Astrocyte (in vitro differentiated cells and primary cell): ENCODE measurements around the gene NANOS2. TPM values are rescaled to one million over a fixed set of nuclear protein-coding genes. Genes with fewer than 3 reads are reported as not detected.
A peak's percentile ranks its signal among the peaks of the same experiment; 100 is the strongest.

Experiments
- DNase-seq: peaks from one replicate; pipeline ENCODE4 v3.0.0-alpha.2; 2010; ENCODE audit warnings: low read depth
- FAIRE-seq: peaks from 2 replicates; lab custom pipeline; 2011; peaks lifted over from hg19 to GRCh38; lab: Jason Lieb, UNC
- H2AFZ ChIP-seq: 2 replicates; pipeline ENCODE4 v1.6.0; 2012; ENCODE audit warnings: low read depth, low read length, inconsistent platforms
- H3K27ac ChIP-seq: 2 replicates; pipeline ENCODE4 v1.5.1; 2011; ENCODE audit warnings: low read depth, low read length, inconsistent platforms
- H3K27me3 ChIP-seq: 2 replicates; pipeline ENCODE4 v1.6.0; 2011; ENCODE audit warnings: low read length, inconsistent platforms; ENCODE audit not compliant: insufficient read depth
- H3K36me3 ChIP-seq: 2 replicates; pipeline ENCODE4 v1.5.1; 2011; ENCODE audit warnings: low read length, inconsistent platforms; ENCODE audit not compliant: insufficient read depth
- H3K4me1 ChIP-seq: 2 replicates; pipeline ENCODE4 v1.5.1; 2011; ENCODE audit warnings: low read length, inconsistent platforms; ENCODE audit not compliant: insufficient read depth
- H3K4me2 ChIP-seq: 2 replicates; pipeline ENCODE4 v1.6.0; 2012; ENCODE audit warnings: low read length, inconsistent platforms
- H3K4me3 ChIP-seq: 2 replicates; pipeline ENCODE4 v1.5.1; 2011; ENCODE audit warnings: low read depth, mild to moderate bottlenecking, low read length, inconsistent platforms; ENCODE audit not compliant: insufficient read depth
- H3K79me2 ChIP-seq: 2 replicates; pipeline ENCODE4 v1.6.0; 2012; ENCODE audit warnings: mild to moderate bottlenecking, low read length, inconsistent platforms; ENCODE audit not compliant: insufficient read depth
- H3K9ac ChIP-seq: 2 replicates; pipeline ENCODE4 v1.6.0; 2012; ENCODE audit warnings: mild to moderate bottlenecking, low read length, inconsistent platforms
- H3K9me3 ChIP-seq: 2 replicates; pipeline ENCODE4 v1.5.1; 2012; ENCODE audit warnings: low read depth, mild to moderate bottlenecking, low read length, inconsistent platforms; ENCODE audit not compliant: insufficient read depth
- H4K20me1 ChIP-seq: 2 replicates; pipeline ENCODE4 v1.6.0; 2012; ENCODE audit warnings: low read length, inconsistent platforms; ENCODE audit not compliant: insufficient read depth
- H3K27ac Mint-ChIP-seq: one replicate; pipeline ENCODE4 v1.8.0; 2021; ENCODE audit warnings: mild to moderate bottlenecking, mixed read lengths; ENCODE audit not compliant: unreplicated experiment
- H3K27me3 Mint-ChIP-seq: one replicate; pipeline ENCODE4 v1.8.0; 2021; ENCODE audit warnings: low read depth, mixed read lengths; ENCODE audit not compliant: unreplicated experiment
- H3K36me3 Mint-ChIP-seq: one replicate; pipeline ENCODE4 v1.8.0; 2021; ENCODE audit warnings: low read depth, mixed read lengths; ENCODE audit not compliant: unreplicated experiment
- H3K4me1 Mint-ChIP-seq: one replicate; pipeline ENCODE4 v1.8.0; 2021; ENCODE audit warnings: low read depth, mixed read lengths; ENCODE audit not compliant: unreplicated experiment
- H3K4me3 Mint-ChIP-seq: one replicate; pipeline ENCODE4 v1.8.0; 2021; ENCODE audit warnings: mild to moderate bottlenecking, moderate library complexity, mixed read lengths; ENCODE audit not compliant: unreplicated experiment
- H3K9me3 Mint-ChIP-seq: one replicate; pipeline ENCODE4 v1.8.0; 2021; ENCODE audit warnings: mild to moderate bottlenecking, mixed read lengths; ENCODE audit not compliant: unreplicated experiment
- EZH2 ChIP-seq: IDR thresholded peaks from 2 replicates; pipeline ENCODE4 v1.6.1; 2012; ENCODE audit warnings: mild to moderate bottlenecking, low read length, inconsistent platforms; ENCODE audit not compliant: insufficient read depth
- total RNA-seq: library from RNA; stranded (reverse); gene quantifications from 2 replicates; pipeline ENCODE4 v1.2.1, GENCODE V29; 2021
- TF ChIP-seq, protein P1 (sequence below): IDR thresholded peaks from 2 replicates; pipeline ENCODE4 v1.5.1; 2011; ENCODE audit warnings: low read depth, mild to moderate bottlenecking, inconsistent platforms, low read length, moderate library complexity; ENCODE audit not compliant: insufficient read depth

Gene NANOS2
- total RNA-seq, 1 donor from 2014 or later, result not detected

DNA sequence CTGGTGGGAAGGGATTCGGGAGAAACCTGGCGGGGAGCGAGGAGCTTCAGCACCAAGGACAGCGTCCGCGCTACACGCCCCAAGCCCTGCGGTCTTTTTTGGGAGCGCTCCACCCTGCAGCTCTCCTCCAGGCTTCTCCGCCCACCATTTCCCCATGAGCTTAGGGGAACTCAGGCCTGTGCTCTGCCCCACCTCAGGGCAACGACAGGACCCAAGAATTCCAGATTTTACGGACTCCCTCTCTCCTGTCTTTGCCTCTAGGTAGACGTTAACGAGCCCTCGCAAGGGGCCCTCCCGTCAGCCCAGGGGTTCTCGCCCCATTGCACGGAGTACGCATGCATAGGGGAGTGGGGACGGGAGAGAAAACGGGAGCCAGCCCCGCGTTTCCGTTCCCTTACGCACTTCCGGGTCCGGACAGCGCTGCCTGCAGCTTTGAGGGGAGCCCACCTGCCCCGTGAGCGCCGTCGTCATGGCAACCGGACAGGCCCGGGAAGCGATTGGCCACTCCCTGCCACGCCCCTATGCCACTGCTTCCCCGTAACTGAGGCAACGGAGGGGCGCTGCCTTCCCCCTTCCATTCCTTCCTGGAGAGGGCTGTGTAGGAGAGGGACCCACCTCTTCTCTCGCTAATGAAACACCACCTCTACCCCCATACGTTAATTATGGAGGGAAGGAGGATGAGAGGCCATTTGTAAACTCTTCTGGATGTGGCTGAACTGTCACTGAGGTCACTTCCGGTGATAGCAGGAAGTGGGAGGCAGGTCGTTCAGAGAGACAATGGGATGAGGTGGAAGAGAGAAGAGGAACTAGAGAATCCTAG is 38.3 kb upstream of the NANOS2 start:
- Mint-ChIP-seq H3K36me3 (peaks cover 2% of the 10 kb centered on the region), H3K4me3 (peak overlapping the region; percentile 76), H3K27me3 (no peaks in the 10 kb centered on the region), H3K4me1 (peaks cover 13% of the 10 kb centered on the region), H3K27ac (no peak overlapping the region), H3K9me3 (no peaks in the 10 kb centered on the region)
- Histone ChIP-seq H2AFZ (peak overlapping the region; percentile 42), H3K9me3 (no peaks in the 10 kb centered on the region), H3K4me3 (no peak overlapping the region), H3K36me3 (no peaks in the 10 kb centered on the region), H3K27ac (peak overlapping the region; percentile 10), H3K4me2 (peak overlapping the region; percentile 55), H3K27me3 (no peaks in the 10 kb centered on the region), H3K79me2 (no peaks in the 10 kb centered on the region), H3K9ac (no peak overlapping the region), H3K4me1 (peaks cover 39% of the 10 kb centered on the region), H4K20me1 (no peaks in the 10 kb centered on the region)
- FAIRE-seq (no peak), DNase-seq (peak; percentile 10)
- TF ChIP-seq, protein P1, sequence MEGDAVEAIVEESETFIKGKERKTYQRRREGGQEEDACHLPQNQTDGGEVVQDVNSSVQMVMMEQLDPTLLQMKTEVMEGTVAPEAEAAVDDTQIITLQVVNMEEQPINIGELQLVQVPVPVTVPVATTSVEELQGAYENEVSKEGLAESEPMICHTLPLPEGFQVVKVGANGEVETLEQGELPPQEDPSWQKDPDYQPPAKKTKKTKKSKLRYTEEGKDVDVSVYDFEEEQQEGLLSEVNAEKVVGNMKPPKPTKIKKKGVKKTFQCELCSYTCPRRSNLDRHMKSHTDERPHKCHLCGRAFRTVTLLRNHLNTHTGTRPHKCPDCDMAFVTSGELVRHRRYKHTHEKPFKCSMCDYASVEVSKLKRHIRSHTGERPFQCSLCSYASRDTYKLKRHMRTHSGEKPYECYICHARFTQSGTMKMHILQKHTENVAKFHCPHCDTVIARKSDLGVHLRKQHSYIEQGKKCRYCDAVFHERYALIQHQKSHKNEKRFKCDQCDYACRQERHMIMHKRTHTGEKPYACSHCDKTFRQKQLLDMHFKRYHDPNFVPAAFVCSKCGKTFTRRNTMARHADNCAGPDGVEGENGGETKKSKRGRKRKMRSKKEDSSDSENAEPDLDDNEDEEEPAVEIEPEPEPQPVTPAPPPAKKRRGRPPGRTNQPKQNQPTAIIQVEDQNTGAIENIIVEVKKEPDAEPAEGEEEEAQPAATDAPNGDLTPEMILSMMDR, result no peak
- TF ChIP-seq EZH2, result no peak

DNA sequence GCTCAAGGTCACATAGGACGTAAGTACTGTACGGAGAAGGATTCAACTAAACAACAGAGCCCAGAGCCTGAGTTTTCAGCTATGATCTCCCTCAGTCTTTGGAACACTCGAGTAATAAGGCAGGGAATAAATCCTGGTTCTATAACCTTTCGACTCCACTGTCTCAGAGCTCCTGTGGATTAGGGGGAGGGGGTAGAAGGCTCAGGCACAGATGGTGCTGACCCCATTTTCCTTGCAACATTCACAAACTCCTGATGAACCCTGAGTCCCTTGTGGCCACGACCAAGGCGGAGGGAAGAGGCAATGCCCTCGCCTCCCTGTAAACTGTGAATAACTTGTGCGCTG is 37.7 kb upstream of the NANOS2 start:
- Histone ChIP-seq H3K4me2 (no peak overlapping the region), H3K27me3 (no peaks in the 10 kb centered on the region), H3K9me3 (no peaks in the 10 kb centered on the region), H3K36me3 (no peaks in the 10 kb centered on the region), H2AFZ (no peak overlapping the region), H3K4me1 (peaks cover 43% of the 10 kb centered on the region), H3K79me2 (no peaks in the 10 kb centered on the region), H3K27ac (no peak overlapping the region), H3K4me3 (no peak overlapping the region), H3K9ac (no peak overlapping the region), H4K20me1 (no peaks in the 10 kb centered on the region)
- no peaks in the 10 kb centered on the region for H3K9me3 Mint-ChIP-seq
- FAIRE-seq (no peak), DNase-seq (no peak)
- peaks cover 13% of the 10 kb centered on the region for H3K4me1 Mint-ChIP-seq
- no peaks in the 10 kb centered on the region for H3K27me3 Mint-ChIP-seq
- H3K4me3 Mint-ChIP-seq, result no peak overlapping the region
- H3K27ac Mint-ChIP-seq, result no peak overlapping the region
- H3K36me3 Mint-ChIP-seq, result peaks cover 2% of the 10 kb centered on the region
- TF ChIP-seq, protein P1, result no peak
- no peak for TF ChIP-seq EZH2

DNA sequence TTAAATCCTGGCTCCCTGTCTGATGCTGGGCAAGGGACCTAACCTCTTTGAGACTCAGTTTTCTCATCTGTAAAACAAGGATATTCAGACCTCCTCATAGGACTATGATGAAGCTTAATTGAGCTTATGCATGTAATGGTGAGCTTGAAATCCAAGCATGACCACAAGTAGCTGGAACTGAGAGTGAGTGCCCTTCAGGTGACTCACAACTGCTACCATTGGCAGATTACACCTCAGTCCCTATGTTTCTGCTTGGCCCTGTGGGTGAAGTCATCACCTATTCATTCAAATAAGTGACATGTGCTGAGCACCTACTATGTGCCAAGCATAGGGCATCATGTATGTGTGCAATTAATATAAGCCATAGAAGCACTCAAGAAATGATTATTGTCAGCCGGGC is 33.3 kb upstream of the NANOS2 start:
- H3K27me3 Mint-ChIP-seq, result no peaks in the 10 kb centered on the region

More for the DNA sequence above, 33.3 kb upstream of the NANOS2 start:
- TF ChIP-seq, protein P1, result no peak
- TF ChIP-seq EZH2, result no peak
- Histone ChIP-seq H3K4me3 (no peak overlapping the region), H3K36me3 (no peaks in the 10 kb centered on the region), H2AFZ (no peak overlapping the region), H3K9me3 (no peaks in the 10 kb centered on the region), H3K27me3 (no peaks in the 10 kb centered on the region), H3K79me2 (no peaks in the 10 kb centered on the region), H3K4me2 (no peak overlapping the region), H3K4me1 (peaks cover 5% of the 10 kb centered on the region), H3K9ac (no peak overlapping the region), H4K20me1 (no peaks in the 10 kb centered on the region), H3K27ac (no peak overlapping the region)
- H3K4me3 Mint-ChIP-seq, result no peak overlapping the region
- H3K9me3 Mint-ChIP-seq, result peaks cover 1% of the 10 kb centered on the region
- peak; percentile 90 for DNase-seq
- no peak for FAIRE-seq
- H3K4me1 Mint-ChIP-seq, result no peaks in the 10 kb centered on the region
- peaks cover 20% of the 10 kb centered on the region for H3K36me3 Mint-ChIP-seq
- no peak overlapping the region for H3K27ac Mint-ChIP-seq
